HepG2 (cell line): ENCODE measurements around the gene MYL6. TPM values are rescaled to one million over a fixed set of nuclear protein-coding genes. Genes with fewer than 3 reads are reported as not detected.

Experiments
- KIAA2018 ChIP-seq: sonication (generic); formaldehyde crosslinking; IDR thresholded peaks from 2 replicates; pipeline ENCODE4 v1.5.0; 2020; ENCODE audit warnings: mild to moderate bottlenecking, missing genetic modification reagents, borderline replicate concordance
- NR3C1 ChIP-seq: sonication (generic); formaldehyde crosslinking; IDR thresholded peaks from 2 replicates; pipeline ENCODE4 v1.4.0; 2020; ENCODE audit warnings: missing genetic modification reagents
- ZNF883 ChIP-seq: sonication (generic); formaldehyde crosslinking; IDR thresholded peaks from 2 replicates; pipeline ENCODE4 v1.5.1; 2020; ENCODE audit warnings: mild to moderate bottlenecking, missing genetic modification reagents; ENCODE audit errors: not compliant biosample characterization
- polyA plus RNA-seq, 8 experiments: library from polyadenylated mRNA; depleted of rRNA in 3 of 8; stranded (reverse) in 7 of 8; unstranded in 1 of 8; fragments of >200 nt; fragmentation: Illumina TruSeq in 4 of 8; extraction: Trizol in 4 of 8; gene quantifications; 2 replicates each; pipeline versions ENCODE4 v1.2.1 to v1.2.3, GENCODE V29; 2011 to 2016; ENCODE audit warnings: low read depth in 4 of 8, missing spikeins in 1 of 8, mixed read lengths in 1 of 8; ENCODE audit not compliant: insufficient read depth in 1 of 8
- total RNA-seq, 5 experiments: library from RNA; depleted of rRNA; stranded (reverse); fragments of >200 nt; fragmentation: Illumina TruSeq; extraction: Trizol; gene quantifications; 2 replicates each; pipeline ENCODE4 v1.2.3, GENCODE V29; 2016; ENCODE audit warnings: low read depth in 1 of 5

MYL6 gene
- total and polyA plus RNA-seq, 2 of the 13 experiments (the other 11 are each of a cell fraction or from before 2014, with no cell fraction given), result 1,127 to 1,192 TPM

GRCh38 chr12:56141946-56142784 is 16.0 kb upstream of the MYL6 start (continued):
- TF ChIP-seq KIAA2018 (CRISPR knock-in tag) (no peak), NR3C1 (CRISPR knock-in tag) (no peak), ZNF883 (CRISPR knock-in tag) (no peak)
